NOMO-1 treated with DMSO at 0.1 percent for 48 hours (cell line): ENCODE measurements around the gene GCM1.
A peak's percentile ranks its signal among the peaks of the same experiment; 100 is the strongest.

ENCODE experiments used
- DNase-seq: peaks from one replicate; lab custom pipeline; 2025; ENCODE audit not compliant: unreplicated experiment; lab: John Stamatoyannopoulos, UW

GCM1 gene

GRCh38 chr6:53152576-53152975 lies 3.9 kb upstream of the GCM1 start:
- DNase-seq = no peak

DNA sequence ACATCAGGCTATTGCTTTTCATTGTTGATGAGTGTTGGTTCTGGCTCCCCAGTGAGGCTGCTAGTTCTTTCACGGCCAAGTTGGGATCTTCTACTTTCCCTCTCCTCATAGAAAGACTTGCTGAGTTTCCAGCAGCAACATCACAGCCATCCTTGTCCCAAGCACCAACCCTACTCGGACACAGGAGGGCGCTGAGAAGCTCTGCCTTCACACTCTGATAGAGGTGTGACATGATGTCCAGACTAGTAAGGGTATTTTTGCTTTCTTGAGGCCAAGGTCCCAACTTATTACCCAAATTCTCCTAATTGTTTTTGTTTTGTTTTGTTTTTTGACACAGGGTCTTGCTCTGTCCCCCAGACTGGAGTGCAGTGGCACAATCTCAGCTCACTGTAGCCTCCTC lies 3.0 kb upstream of the GCM1 start:
- no peak for DNase-seq

DNA sequence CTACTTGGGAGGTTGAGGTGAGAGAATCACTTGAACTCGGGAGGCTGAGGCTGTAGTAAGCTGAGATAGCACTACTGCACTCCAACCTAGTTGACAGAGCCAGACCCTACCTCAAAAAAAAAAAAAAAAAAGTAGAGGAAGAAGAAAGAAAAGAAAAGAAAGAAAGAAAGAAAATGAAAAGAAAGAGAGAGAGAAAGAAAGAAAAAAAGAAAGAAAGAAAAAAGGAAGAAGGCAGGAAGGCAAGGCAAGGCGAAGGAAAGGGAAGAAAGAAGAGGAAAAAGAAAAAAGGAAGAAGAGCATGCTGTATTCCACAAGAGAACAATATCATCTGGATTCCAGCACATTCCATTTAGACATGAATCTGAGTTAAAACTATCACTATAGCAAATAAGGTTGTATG lies 3.8 kb downstream of the GCM1 start:
- no peak for DNase-seq

GRCh38 chr6:53143710-53144109 lies 4.9 kb downstream of the GCM1 start:
- DNase-seq = no peak

DNA sequence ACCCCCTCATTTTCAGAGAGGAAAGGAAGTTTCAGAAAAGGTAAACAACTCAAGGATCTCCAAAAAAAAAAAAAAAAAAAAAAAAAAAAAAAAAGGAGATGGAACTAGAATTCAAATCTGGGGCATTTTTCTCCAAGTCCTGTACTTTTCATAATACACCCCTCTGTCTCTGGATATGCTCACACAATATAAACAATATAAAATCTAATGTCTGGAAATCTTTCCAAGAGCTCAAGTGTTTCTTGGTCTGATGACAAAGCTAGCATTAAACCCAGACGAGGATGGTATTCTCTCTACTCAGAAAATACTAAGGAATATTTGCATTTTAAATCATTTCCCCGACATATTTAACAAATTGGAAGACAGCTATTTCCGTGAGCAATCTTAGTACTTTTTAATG lies 5.8 kb downstream of the GCM1 start:
- no peak for DNase-seq

DNA sequence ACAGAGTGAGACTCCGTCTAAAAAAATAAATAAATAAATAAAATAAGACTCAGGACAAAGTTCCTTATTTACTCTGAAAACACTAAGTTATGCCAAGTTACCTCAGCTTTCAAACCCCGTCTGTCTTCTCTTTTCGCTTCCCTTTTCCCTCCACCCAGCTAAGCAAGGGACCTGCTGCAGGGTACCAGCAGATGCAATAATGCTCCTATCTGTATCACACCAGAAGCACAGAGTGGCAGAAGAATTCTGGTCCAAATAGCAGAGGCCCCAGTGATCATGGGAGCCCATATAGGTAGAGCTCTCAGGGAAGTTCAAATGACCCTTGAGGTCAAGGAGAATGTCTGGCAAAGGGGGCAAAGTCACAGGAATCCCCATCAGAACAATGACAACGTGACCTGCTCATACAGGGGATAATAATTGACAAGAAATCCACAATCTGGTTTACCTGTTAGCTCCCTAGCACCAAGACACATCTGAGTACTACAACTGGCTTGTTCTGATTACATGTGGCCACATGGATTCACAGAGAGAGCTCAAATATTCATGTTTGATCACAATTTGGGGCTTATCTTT lies 8.7 kb downstream of the GCM1 start:
- DNase-seq = peak; percentile 54

- no peak for DNase-seq
These were observed 12.5 kb downstream of the GCM1 start for GRCh38 chr6:53136000-53136609.

DNA sequence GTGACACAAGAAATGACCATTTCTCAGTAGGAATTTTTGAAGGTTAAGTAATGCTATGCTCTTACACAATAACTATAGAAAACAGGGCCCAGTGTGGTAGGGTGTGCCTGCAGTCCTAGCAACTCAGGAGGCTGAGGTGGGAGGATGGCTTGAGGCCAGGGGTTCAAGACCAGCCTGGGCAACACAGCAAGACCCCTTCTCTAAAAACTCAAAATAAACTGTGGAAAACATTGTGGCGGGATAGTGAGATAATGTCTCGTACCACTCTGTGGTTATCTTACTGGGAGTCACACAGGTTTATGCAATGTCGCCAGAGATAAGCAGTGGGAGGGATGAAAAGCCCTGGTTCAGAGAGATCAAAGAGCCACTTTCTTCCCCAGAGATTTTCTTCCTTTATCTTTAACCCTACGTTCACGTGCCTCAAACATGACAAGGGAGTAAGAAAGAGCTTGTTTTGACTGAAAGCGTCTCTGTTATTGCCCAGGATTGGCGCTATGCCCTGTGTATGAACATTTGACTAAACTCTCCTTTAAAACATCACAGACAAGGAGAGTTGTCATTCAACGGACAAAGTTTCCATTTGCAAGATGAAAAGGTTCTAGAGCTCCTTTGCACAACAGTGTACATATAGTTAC lies 13.9 kb downstream of the GCM1 start:
- no peak for DNase-seq

GRCh38 chr6:53133961-53134360 lies 14.7 kb downstream of the GCM1 start:
- no peak for DNase-seq

- no peak for DNase-seq
These were observed 17.9 kb downstream of the GCM1 start for GRCh38 chr6:53130569-53131290.

DNA sequence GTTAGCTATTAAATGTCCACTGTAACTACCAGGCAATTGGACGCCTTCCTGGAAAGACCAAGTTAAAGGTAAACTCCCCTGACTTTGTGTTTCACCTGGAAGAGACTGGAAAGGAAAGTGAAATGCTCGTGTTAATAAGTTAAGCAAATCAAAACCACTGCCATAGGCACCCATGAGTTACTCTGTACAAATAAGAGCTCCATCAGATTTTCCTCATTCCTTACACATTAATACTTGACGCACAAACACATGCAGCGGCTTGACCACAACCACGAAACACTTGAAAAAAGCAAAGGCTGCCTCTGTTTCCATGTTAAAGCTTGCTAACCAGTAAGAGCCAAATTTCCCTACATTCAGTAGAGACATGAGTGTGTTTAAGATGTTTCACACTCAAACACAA lies 19.8 kb downstream of the GCM1 start:
- no peak for DNase-seq

GRCh38 chr6:53125276-53125675 lies 23.4 kb downstream of the GCM1 start:
- no peak for DNase-seq

GRCh38 chr6:53124131-53124800 lies 24.4 kb downstream of the GCM1 start:
- no peak for DNase-seq

GRCh38 chr6:53119772-53120409 lies 28.8 kb downstream of the GCM1 start:
- no peak for DNase-seq

DNA sequence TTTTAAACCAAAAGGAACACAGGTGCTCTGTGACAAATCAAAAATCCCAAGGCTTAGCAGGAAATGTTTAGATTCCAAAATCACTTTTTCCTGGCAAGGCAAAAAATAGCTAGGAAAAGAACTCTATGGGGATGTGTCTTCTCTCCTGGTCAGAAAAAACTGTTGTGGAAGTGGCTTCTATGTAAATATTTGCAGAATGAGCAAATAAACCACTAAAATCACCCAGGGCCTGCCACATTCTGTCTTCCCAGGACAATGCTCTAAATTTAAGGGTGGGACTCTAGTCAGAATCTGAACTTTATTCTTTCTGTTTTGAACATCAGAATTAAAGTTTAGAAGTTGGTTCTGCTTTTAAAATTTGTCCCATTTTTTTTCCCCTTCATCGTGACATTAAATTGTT lies 29.3 kb downstream of the GCM1 start:
- DNase-seq = no peak

GRCh38 chr6:53115741-53116140 lies 32.9 kb downstream of the GCM1 start:
- no peak for DNase-seq

- no peak for DNase-seq
These were observed 33.5 kb downstream of the GCM1 start for GRCh38 chr6:53115113-53115512.

DNA sequence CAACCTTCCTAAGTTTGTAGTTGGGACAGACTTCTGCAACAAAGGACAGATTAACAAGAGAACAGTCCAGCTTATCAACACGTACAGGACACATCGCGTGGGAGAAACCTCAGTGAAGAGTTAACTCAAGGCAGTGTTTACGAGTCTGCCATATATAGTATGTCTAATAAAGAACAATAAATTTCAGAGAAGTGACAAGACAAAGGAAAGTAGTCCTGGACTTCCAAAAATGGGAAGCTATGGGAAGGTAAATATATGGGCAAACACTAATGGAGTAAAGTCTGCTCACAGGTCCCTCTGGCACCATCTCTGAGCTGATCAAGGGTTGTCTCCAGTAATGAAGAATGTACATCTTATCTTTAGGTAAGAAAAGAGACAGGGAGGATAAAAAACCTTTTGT lies 34.9 kb downstream of the GCM1 start:
- DNase-seq = no peak

DNA sequence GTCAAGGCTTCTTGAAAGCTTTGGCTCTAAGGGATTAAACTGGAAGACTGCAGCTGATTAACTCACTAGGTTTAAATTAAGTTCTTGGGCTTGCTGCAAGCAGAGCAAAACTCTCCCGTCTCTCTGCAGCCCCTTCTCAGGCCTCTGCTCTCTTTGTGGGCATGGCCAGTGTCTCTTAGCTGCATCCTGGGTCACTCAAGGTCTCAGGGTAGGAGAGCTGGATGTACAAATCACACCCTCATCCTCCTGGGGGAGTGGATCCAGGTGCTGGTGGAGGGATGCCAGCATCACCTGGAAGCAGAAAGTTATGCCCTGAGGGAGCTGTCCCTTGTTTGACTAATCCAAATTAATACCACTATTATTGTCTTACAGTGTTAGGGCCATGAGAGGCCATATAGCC lies 35.8 kb downstream of the GCM1 start:
- DNase-seq = no peak

GRCh38 chr6:53112404-53112803 lies 36.2 kb downstream of the GCM1 start:
- no peak for DNase-seq

GRCh38 chr6:53111865-53112264 lies 36.8 kb downstream of the GCM1 start:
- DNase-seq = no peak
